Measurements from ENCODE around the gene DAPK2.
A peak's percentile ranks its signal among the peaks of the same experiment; 100 is the strongest.
"Not testable (repeated sequence)": the region's sequence is repeated elsewhere in the genome, so short reads cannot be mapped to it uniquely, and the experiment has no call there.

DAPK2 gene

GRCh38 chr15:64046421-64047153, at the start of gene DAPK2:
TSS of gene DAPK2 (minus strand) at chr15:64046485. CDS start at chr15:64040261, 6,224 bp downstream.
- Mint-ChIP-seq H3K4me3 (peak within 1 kb of the TSS; percentile 73), H3K9me3 (no peaks in the 10 kb centered on the region), H3K27me3 (peaks cover 19% of the 10 kb centered on the region), H3K36me3 (ENCODE audit: low read depth) (no peaks in the 10 kb centered on the region), H3K27ac (no peak within 1 kb of the TSS), H3K4me1 (ENCODE audit: low read depth) (peaks cover 16% of the 10 kb centered on the region)

- H3K27me3 Mint-ChIP-seq: no peaks in the 10 kb centered on the region
- H3K27ac Mint-ChIP-seq: peak overlapping the region; percentile 99
- H3K4me1 Mint-ChIP-seq (ENCODE audit: low read depth): peaks cover 73% of the 10 kb centered on the region
- peak overlapping the region; percentile 99 for H3K4me3 Mint-ChIP-seq
- H3K9me3 Mint-ChIP-seq: no peaks in the 10 kb centered on the region
- peaks cover 19% of the 10 kb centered on the region for H3K36me3 Mint-ChIP-seq (ENCODE audit: low read depth)
Measured at GRCh38 chr15:64095431-64095794, 49.1 kb upstream of the DAPK2 start.

- Mint-ChIP-seq H3K9me3 (no peaks in the 10 kb centered on the region), H3K4me1 (ENCODE audit: low read depth) (peaks cover 77% of the 10 kb centered on the region), H3K4me3 (peak within 1 kb of the TSS; percentile 99), H3K36me3 (ENCODE audit: low read depth) (peaks cover 23% of the 10 kb centered on the region), H3K27ac (peak within 1 kb of the TSS; percentile 99), H3K27me3 (no peaks in the 10 kb centered on the region)
Measured at GRCh38 chr15:64093627-64094417, 47.5 kb upstream of the DAPK2 start, which contains the start of gene CIAO2A. TSS of gene CIAO2A (minus strand) at chr15:64093838. CDS start at chr15:64093768, 70 bp downstream.

- Mint-ChIP-seq H3K9me3 (no peaks in the 10 kb centered on the region), H3K4me1 (ENCODE audit: low read depth) (peaks cover 72% of the 10 kb centered on the region), H3K4me3 (peak overlapping the region; percentile 99), H3K27me3 (no peaks in the 10 kb centered on the region), H3K27ac (peak overlapping the region; percentile 99), H3K36me3 (ENCODE audit: low read depth) (peaks cover 29% of the 10 kb centered on the region)
Measured at GRCh38 chr15:64092864-64093626, 46.8 kb upstream of the DAPK2 start.

GRCh38 chr15:64092075-64092820, 46.0 kb upstream of the DAPK2 start:
- peak overlapping the region; percentile 99 for H3K27ac Mint-ChIP-seq
- peaks cover 67% of the 10 kb centered on the region for H3K4me1 Mint-ChIP-seq (ENCODE audit: low read depth)
- H3K9me3 Mint-ChIP-seq: no peaks in the 10 kb centered on the region
- H3K27me3 Mint-ChIP-seq: no peaks in the 10 kb centered on the region
- peak overlapping the region; percentile 99 for H3K4me3 Mint-ChIP-seq
- peaks cover 35% of the 10 kb centered on the region for H3K36me3 Mint-ChIP-seq (ENCODE audit: low read depth)

GRCh38 chr15:64090527-64090926, 44.2 kb upstream of the DAPK2 start:
- Mint-ChIP-seq H3K27ac (peak overlapping the region; percentile 12), H3K36me3 (ENCODE audit: low read depth) (peaks cover 42% of the 10 kb centered on the region)

GRCh38 chr15:64089543-64090280, 43.4 kb upstream of the DAPK2 start:
- H3K4me3 Mint-ChIP-seq: no peak overlapping the region
- no peaks in the 10 kb centered on the region for H3K9me3 Mint-ChIP-seq
- H3K27ac Mint-ChIP-seq: peak overlapping the region; percentile 42
- H3K27me3 Mint-ChIP-seq: no peaks in the 10 kb centered on the region
- peaks cover 50% of the 10 kb centered on the region for H3K4me1 Mint-ChIP-seq (ENCODE audit: low read depth)
- H3K36me3 Mint-ChIP-seq (ENCODE audit: low read depth): peaks cover 42% of the 10 kb centered on the region

More at GRCh38 chr15:64090527-64090926, 44.2 kb upstream of the DAPK2 start:
- no peaks in the 10 kb centered on the region for H3K27me3 Mint-ChIP-seq
- no peaks in the 10 kb centered on the region for H3K9me3 Mint-ChIP-seq
- H3K4me3 Mint-ChIP-seq: no peak overlapping the region
- peaks cover 58% of the 10 kb centered on the region for H3K4me1 Mint-ChIP-seq (ENCODE audit: low read depth)

- peaks cover 3% of the 10 kb centered on the region for H3K4me1 Mint-ChIP-seq (ENCODE audit: low read depth)
- peaks cover 28% of the 10 kb centered on the region for H3K36me3 Mint-ChIP-seq (ENCODE audit: low read depth)
- H3K4me3 Mint-ChIP-seq: no peak overlapping the region
- no peaks in the 10 kb centered on the region for H3K9me3 Mint-ChIP-seq
- H3K27ac Mint-ChIP-seq: no peak overlapping the region
- H3K27me3 Mint-ChIP-seq: no peaks in the 10 kb centered on the region
Measured at GRCh38 chr15:64082757-64083156, 36.5 kb upstream of the DAPK2 start.

GRCh38 chr15:64073496-64073895, 27.2 kb upstream of the DAPK2 start:
- H3K4me3 Mint-ChIP-seq; H3K4me1 Mint-ChIP-seq (ENCODE audit: low read depth); H3K27me3 Mint-ChIP-seq; H3K9me3 Mint-ChIP-seq; H3K27ac Mint-ChIP-seq: not testable (repeated sequence)
- peaks cover 40% of the 10 kb centered on the region for H3K36me3 Mint-ChIP-seq (ENCODE audit: low read depth)

- no peaks in the 10 kb centered on the region for H3K27me3 Mint-ChIP-seq
- no peak overlapping the region for H3K27ac Mint-ChIP-seq
- H3K9me3 Mint-ChIP-seq: no peaks in the 10 kb centered on the region
- H3K4me3 Mint-ChIP-seq: no peak overlapping the region
- peaks cover 40% of the 10 kb centered on the region for H3K36me3 Mint-ChIP-seq (ENCODE audit: low read depth)
- peaks cover 9% of the 10 kb centered on the region for H3K4me1 Mint-ChIP-seq (ENCODE audit: low read depth)
Measured at GRCh38 chr15:64072812-64073211, 26.5 kb upstream of the DAPK2 start.

- H3K9me3 Mint-ChIP-seq: no peaks in the 10 kb centered on the region
- H3K27ac Mint-ChIP-seq: no peak overlapping the region
- H3K36me3 Mint-ChIP-seq (ENCODE audit: low read depth): peaks cover 33% of the 10 kb centered on the region
- H3K4me1 Mint-ChIP-seq (ENCODE audit: low read depth): peaks cover 10% of the 10 kb centered on the region
- no peaks in the 10 kb centered on the region for H3K27me3 Mint-ChIP-seq
- H3K4me3 Mint-ChIP-seq: no peak overlapping the region
Measured at GRCh38 chr15:64071931-64072765, 25.9 kb upstream of the DAPK2 start.

GRCh38 chr15:64070965-64071851, 24.9 kb upstream of the DAPK2 start:
- Mint-ChIP-seq H3K27ac (no peak overlapping the region), H3K4me3 (no peak overlapping the region), H3K36me3 (ENCODE audit: low read depth) (peaks cover 31% of the 10 kb centered on the region), H3K27me3 (no peaks in the 10 kb centered on the region), H3K9me3 (no peaks in the 10 kb centered on the region), H3K4me1 (ENCODE audit: low read depth) (peaks cover 8% of the 10 kb centered on the region)

All from stimulated activated naive CD8-positive, alpha-beta T cell treated with anti-CD3 and anti-CD28 coated beads, Interleukin-15, Interleukin-2, amounts not matched to agents 100 ng/mL and 50 ng/mL, for 24 hours (primary cell).